Ovary (tissue), 9 donors: ENCODE results near the gene IP6K3. TPM values are rescaled to one million over a fixed set of nuclear protein-coding genes. Genes with fewer than 3 reads are reported as not detected.

Experiments used
- DNase-seq, 5 donors: peaks; one replicate each; pipeline ENCODE4 v3.0.0-alpha.2; 2019 to 2020
- H3K27ac ChIP-seq, 2 donors: fragments of 200-600 bp; one replicate each; pipeline versions ENCODE4 v1.5.1 to v1.8.0; 2019 to 2022
- H3K27me3 ChIP-seq: fragments of 200-600 bp; one replicate; pipeline ENCODE4 v1.8.0; 2022
- H3K36me3 ChIP-seq: fragments of 200-600 bp; sonication (generic); one replicate; pipeline ENCODE4 v1.5.1; 2019
- H3K4me1 ChIP-seq: one replicate; pipeline ENCODE4 v1.8.1; 2013; ENCODE audit warnings: mild to moderate bottlenecking, moderate library complexity; ENCODE audit not compliant: insufficient read depth
- H3K4me3 ChIP-seq: fragments of 200-600 bp; sonication (generic); one replicate; pipeline ENCODE4 v1.5.1; 2017
- H3K9me3 ChIP-seq, 2 donors: fragments of 200-600 bp in 1 of 2; sonication (generic) in 1 of 2; one replicate each; pipeline versions ENCODE4 v1.5.1 to v1.8.1; 2013 to 2019; ENCODE audit warnings: mild to moderate bottlenecking in 1 of 2, moderate library complexity in 1 of 2
- EP300 ChIP-seq: sonication (generic); formaldehyde crosslinking; IDR thresholded peaks from one replicate; pipeline ENCODE4 v1.6.1; 2017; ENCODE audit warnings: antibody characterized with exemption
- POLR2A ChIP-seq: fragments of 450-650 bp; IDR thresholded peaks from one replicate; pipeline ENCODE4 v1.6.1; 2017; ENCODE audit warnings: antibody characterized with exemption, mild to moderate bottlenecking, moderate library complexity
- WGBS, 3 donors: extraction: QIAGEN DNeasy Blood & Tissue Kit in 1 of 3; methylation state at CpG; one replicate each; pipeline versions ENCODE4 v1.1.5 to v1.1.7; 2013 to 2017; 5-methylcytosine and 5-hydroxymethylcytosine counted together
- intact Hi-C, 4 donors: fragments of 100-400 bp; cut with DNase I; formaldehyde crosslinking; loops; one replicate each; pipeline versions ENCODE4 v1.11.0 to v1.15.1; 2022 to 2023
- polyA plus RNA-seq, 2 donors: library from polyadenylated mRNA; stranded (reverse); fragments of 200-250 nt in 1 of 2; fragments of 350-450 nt in 1 of 2; fragmentation: Illumina TruSeq in 1 of 2; extraction: RNeasy Lipid Tissue Mini Kit (QIAGEN cat#74804) in 1 of 2; gene quantifications; one replicate each; pipeline ENCODE4 v1.2.3, GENCODE V29; 2013 to 2014
- total RNA-seq, 7 donors: library from RNA; depleted of rRNA in 2 of 7; stranded (reverse); fragments of >200 nt in 2 of 7; fragmentation: NEBNext Ultra II Directional in 3 of 7; extraction: Animal tissue kit (Norgen Biotek cat#: 25700) in 3 of 7; gene quantifications; one replicate each; pipeline versions ENCODE4 v1.1.0 to v1.2.4, GENCODE V29; 2016 to 2023
- TF ChIP-seq, protein P1 (sequence below), 3 donors: fragments of 450-650 bp in 2 of 3; fragments of 200-600 bp in 1 of 3; IDR thresholded peaks; one replicate each; pipeline versions ENCODE4 v1.5.1 to v1.8.0; 2016 to 2022; ENCODE audit warnings: antibody characterized with exemption in 3 of 3, mild to moderate bottlenecking in 1 of 3
- donor health status: DM: no; HTN: no; CAD: no; lungs with moderate emphysema.
- donor health status: DM: no; HTN: no; CAD: no.
- donor health status: Bipolar disorder and iron deficiency.
- donor health status: DM: yes; HTN: yes; CAD: no.
- donor health status: DM: no; HTN: no; CAD: no.
- donor health status: DM: yes; HTN: yes; CAD: no.

Gene IP6K3
- total and polyA plus RNA-seq, 9 donors: 0.11 to 1.1 (median 0.30) TPM; not detected in 2

DNA sequence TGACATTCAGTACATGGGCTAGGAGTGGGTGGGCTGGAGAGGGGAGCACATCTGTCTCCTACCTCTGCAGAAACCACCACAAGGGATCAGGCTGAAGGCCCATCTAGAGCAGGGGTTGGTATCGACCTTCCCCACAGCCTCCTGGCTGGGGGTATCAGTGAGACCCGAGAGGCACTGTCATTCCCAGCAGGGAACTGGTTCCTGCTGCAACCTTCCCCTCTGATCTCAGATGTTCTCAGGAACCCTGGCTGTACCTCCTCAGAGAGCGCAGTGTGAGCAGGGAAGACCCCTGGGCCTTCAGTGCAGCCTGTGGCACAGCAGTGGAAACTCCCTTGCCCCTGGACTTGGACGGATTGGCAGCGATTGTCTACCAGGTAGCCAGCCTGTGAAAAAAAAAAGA, 7.8 kb downstream of the IP6K3 start:
- DNase-seq: no peak
- Histone ChIP-seq H3K27ac (no peak overlapping the region), H3K36me3 (no peaks in the 10 kb centered on the region), H3K4me3 (no peak overlapping the region), H3K27me3 (no peaks in the 10 kb centered on the region), H3K9me3 (no peaks in the 10 kb centered on the region), H3K4me1 (peaks cover 2% of the 10 kb centered on the region)
- WGBS, 3 donors: 91 to 97% (median 94%) methylated on average over 5 of the region's 5 CpGs
- intact Hi-C loops: no loop called here
- TF ChIP-seq EP300 (no peak), POLR2A (no peak)
- TF ChIP-seq, protein P1, sequence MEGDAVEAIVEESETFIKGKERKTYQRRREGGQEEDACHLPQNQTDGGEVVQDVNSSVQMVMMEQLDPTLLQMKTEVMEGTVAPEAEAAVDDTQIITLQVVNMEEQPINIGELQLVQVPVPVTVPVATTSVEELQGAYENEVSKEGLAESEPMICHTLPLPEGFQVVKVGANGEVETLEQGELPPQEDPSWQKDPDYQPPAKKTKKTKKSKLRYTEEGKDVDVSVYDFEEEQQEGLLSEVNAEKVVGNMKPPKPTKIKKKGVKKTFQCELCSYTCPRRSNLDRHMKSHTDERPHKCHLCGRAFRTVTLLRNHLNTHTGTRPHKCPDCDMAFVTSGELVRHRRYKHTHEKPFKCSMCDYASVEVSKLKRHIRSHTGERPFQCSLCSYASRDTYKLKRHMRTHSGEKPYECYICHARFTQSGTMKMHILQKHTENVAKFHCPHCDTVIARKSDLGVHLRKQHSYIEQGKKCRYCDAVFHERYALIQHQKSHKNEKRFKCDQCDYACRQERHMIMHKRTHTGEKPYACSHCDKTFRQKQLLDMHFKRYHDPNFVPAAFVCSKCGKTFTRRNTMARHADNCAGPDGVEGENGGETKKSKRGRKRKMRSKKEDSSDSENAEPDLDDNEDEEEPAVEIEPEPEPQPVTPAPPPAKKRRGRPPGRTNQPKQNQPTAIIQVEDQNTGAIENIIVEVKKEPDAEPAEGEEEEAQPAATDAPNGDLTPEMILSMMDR (IDR thresholded peaks at IDR 0.05): no peak

DNA sequence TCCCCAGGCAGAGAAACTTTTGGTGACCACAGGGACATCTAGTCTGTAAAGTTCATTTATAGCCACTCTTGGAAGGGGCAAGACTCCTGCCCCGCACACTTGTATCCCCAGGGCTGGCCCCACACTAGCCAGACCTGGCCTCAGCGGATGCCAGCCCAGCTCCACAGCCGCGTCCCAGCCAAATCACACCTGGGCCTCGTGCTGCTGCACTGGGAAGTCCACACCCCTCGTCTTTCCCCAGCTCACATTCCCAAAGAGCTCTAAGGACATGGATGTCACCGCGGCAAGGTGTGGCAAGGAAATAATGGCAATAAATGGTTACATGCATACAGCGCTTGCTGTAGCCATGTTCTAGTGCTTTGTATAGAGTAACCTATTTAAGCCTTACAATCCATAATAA, 8.6 kb downstream of the IP6K3 start:
- WGBS, 3 donors: 86 to 95% (median 88%) methylated on average over 9 of the region's 9 CpGs
- Histone ChIP-seq H3K27ac (no peak overlapping the region), H3K27me3 (no peaks in the 10 kb centered on the region)

DNA sequence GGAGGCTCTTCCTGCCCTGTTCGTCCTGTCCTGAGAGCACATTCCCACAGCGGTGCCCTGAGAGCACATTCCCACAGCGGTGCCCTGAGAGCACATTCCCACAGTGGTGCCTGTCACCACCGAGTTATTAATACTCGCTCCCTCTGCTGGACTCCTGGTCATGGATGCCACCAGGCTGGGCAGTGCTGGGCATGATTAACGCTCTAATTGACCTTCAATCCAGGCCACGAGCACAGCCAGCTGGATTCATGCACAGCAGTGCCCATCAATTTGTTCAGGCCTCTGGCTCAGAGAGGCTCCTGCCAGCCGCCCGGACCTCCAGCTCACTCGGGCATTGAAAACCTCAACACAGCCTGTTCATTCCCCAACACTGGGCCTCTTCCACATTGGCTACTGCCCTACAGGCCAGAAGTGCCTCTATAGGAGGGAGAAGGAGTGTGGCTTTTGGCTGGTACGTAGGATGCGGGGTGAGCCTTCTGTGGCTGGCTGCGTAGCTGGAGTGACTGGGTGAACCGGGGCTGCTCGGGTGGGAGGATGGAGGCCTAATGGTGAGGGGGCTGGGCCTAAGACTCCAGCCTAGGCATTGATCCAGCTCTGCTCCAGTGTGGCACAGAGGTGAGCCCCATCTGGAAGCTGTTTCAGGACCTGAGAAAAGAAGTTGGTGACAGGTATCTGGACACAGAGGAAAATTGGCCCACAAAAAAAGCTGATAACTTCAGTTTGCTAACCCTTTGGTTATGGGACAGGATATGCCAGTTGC, 9.3 kb downstream of the IP6K3 start:
- WGBS, 3 donors: 78 to 88% (median 81%) methylated on average over 15 of the region's 15 CpGs
- Histone ChIP-seq H3K36me3 (no peaks in the 10 kb centered on the region), H3K27me3 (no peaks in the 10 kb centered on the region), H3K9me3 (no peaks in the 10 kb centered on the region), H3K27ac (no peak overlapping the region), H3K4me3 (no peak overlapping the region), H3K4me1 (no peaks in the 10 kb centered on the region)
- intact Hi-C loops: no loop called here
- no peak for DNase-seq
- TF ChIP-seq, protein P1 (IDR thresholded peaks at IDR 0.05): no peak
- no peak for TF ChIP-seq EP300
- no peak for TF ChIP-seq POLR2A

More for the DNA sequence above, 8.6 kb downstream of the IP6K3 start:
- no peak for DNase-seq
- Histone ChIP-seq H3K4me1 (peaks cover 2% of the 10 kb centered on the region), H3K4me3 (no peak overlapping the region), H3K36me3 (no peaks in the 10 kb centered on the region), H3K9me3 (no peaks in the 10 kb centered on the region)
- intact Hi-C loops: no loop called here
- TF ChIP-seq EP300 (no peak), POLR2A (no peak)
- TF ChIP-seq, protein P1 (IDR thresholded peaks at IDR 0.05): no peak

DNA sequence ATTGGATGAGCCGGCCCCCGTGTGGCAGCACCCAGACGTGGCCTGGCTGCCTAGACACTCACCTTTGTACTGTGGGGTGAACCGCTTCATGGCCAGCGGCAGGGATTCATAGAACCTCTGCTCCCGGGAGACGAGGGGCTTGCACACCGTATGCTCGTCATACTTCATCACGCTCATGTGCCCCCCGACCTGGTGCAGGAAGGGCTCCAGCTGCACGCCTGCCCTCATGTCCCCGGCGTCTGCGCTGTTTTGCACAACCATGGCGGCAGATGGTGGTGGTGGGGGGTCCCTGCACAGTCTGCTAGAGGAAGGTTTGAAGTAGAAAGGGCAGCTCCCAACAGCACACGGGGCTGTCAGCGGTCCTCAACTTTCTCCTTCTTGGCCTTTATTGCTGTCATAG, 11.5 kb downstream of the IP6K3 start:
- 85 to 91% (median 90%) methylated on average over 18 of the region's 18 CpGs for WGBS, 3 donors
- no peak overlapping the region for H3K4me3 ChIP-seq
- H3K27me3 ChIP-seq: no peaks in the 10 kb centered on the region
- TF ChIP-seq, protein P1 (IDR thresholded peaks at IDR 0.05): no peak
- TF ChIP-seq EP300 (no peak), POLR2A (no peak)
- no peak for DNase-seq
- no peaks in the 10 kb centered on the region for H3K4me1 ChIP-seq
- intact Hi-C loops: no loop called here
- no peaks in the 10 kb centered on the region for H3K9me3 ChIP-seq
- H3K27ac ChIP-seq: no peak overlapping the region
- no peaks in the 10 kb centered on the region for H3K36me3 ChIP-seq
